Endodermal cell (in vitro differentiated cells): Measurements from ENCODE around the gene IDS. TPM values are rescaled to one million over a fixed set of nuclear protein-coding genes. Genes with fewer than 3 reads are reported as not detected.
"Not testable (repeated sequence)": the region's sequence is repeated elsewhere in the genome, so short reads cannot be mapped to it uniquely, and the experiment has no call there.

Experiments
- DNase-seq: peaks from one replicate; pipeline ENCODE4 v3.0.0-alpha.2; 2017
- H3K27ac ChIP-seq: 2 replicates; pipeline ENCODE4 v1.5.1; 2013; ENCODE audit warnings: mild to moderate bottlenecking, low read depth, low read length, moderate library complexity
- H3K27me3 ChIP-seq: 2 replicates; pipeline ENCODE4 v1.6.1; 2013; ENCODE audit warnings: mild to moderate bottlenecking, low read length, moderate library complexity; ENCODE audit not compliant: insufficient read depth, control insufficient read depth, poor library complexity, severe bottlenecking
- H3K36me3 ChIP-seq: 2 replicates; pipeline ENCODE4 v1.7.0; 2013; ENCODE audit warnings: mild to moderate bottlenecking, low read length, moderate library complexity; ENCODE audit not compliant: control insufficient read depth, insufficient read depth
- H3K4me1 ChIP-seq: one replicate; pipeline ENCODE4 v1.7.0; 2013; ENCODE audit warnings: low read length; ENCODE audit not compliant: control insufficient read depth, insufficient read depth
- H3K4me3 ChIP-seq: 2 replicates; pipeline ENCODE4 v1.5.1; 2013; ENCODE audit warnings: mild to moderate bottlenecking, low read length, moderate library complexity
- H3K9ac ChIP-seq: 2 replicates; pipeline ENCODE4 v1.6.1; 2013; ENCODE audit warnings: mild to moderate bottlenecking, low read length, moderate library complexity; ENCODE audit not compliant: poor library complexity, severe bottlenecking; ENCODE audit errors: extremely low read depth
- H3K9me3 ChIP-seq: 2 replicates; pipeline ENCODE4 v1.6.1; 2013; ENCODE audit warnings: mild to moderate bottlenecking, low read length, moderate library complexity; ENCODE audit not compliant: control insufficient read depth
- H3K27ac Mint-ChIP-seq: 2 replicates; pipeline ENCODE4 v1.8.0; 2020; ENCODE audit warnings: mixed read lengths
- H3K27me3 Mint-ChIP-seq: 2 replicates; pipeline ENCODE4 v1.8.0; 2021; ENCODE audit warnings: mild to moderate bottlenecking, mixed read lengths; ENCODE audit not compliant: insufficient read depth
- H3K36me3 Mint-ChIP-seq: 2 replicates; pipeline ENCODE4 v1.8.0; 2020; ENCODE audit warnings: low read depth, mixed read lengths
- H3K4me1 Mint-ChIP-seq: 2 replicates; pipeline ENCODE4 v1.8.0; 2020; ENCODE audit warnings: mixed read lengths
- H3K4me3 Mint-ChIP-seq: 2 replicates; pipeline ENCODE4 v1.8.0; 2020; ENCODE audit warnings: mild to moderate bottlenecking, moderate library complexity, mixed read lengths
- H3K9me3 Mint-ChIP-seq: 2 replicates; pipeline ENCODE4 v1.8.0; 2020; ENCODE audit warnings: mild to moderate bottlenecking, mixed read lengths
- CTCF ChIP-seq: fragments of 200-600 bp; sonication (generic); conservative IDR thresholded peaks from 2 replicates; pipeline ENCODE4 v1.5.0; 2021; ENCODE audit warnings: antibody characterized with exemption, mild to moderate bottlenecking
- WGBS, 2 experiments: methylation state at CpG; one replicate each; pipeline versions ENCODE4 v1.1.5 to v1.1.7; 2013; ENCODE audit warnings: missing lambda C conversion rate in 2 of 2, mixed read lengths in 1 of 2; ENCODE audit not compliant: insufficient coverage in 1 of 2, insufficient read length in 1 of 2; 5-methylcytosine and 5-hydroxymethylcytosine counted together
- total RNA-seq, 2 donors: library from RNA; stranded (reverse); fragmentation: NEBNext Ultra II Directional in 1 of 2; extraction: Animal tissue kit (Norgen Biotek cat#: 25700) in 1 of 2; gene quantifications; 2 replicates in 1 of 2; 3 replicates in 1 of 2; pipeline ENCODE4 v1.2.1, GENCODE V29; 2021

The IDS gene
- total RNA-seq, 2 donors from 2014 or later, result 28.2 to 43.9 TPM

DNA sequence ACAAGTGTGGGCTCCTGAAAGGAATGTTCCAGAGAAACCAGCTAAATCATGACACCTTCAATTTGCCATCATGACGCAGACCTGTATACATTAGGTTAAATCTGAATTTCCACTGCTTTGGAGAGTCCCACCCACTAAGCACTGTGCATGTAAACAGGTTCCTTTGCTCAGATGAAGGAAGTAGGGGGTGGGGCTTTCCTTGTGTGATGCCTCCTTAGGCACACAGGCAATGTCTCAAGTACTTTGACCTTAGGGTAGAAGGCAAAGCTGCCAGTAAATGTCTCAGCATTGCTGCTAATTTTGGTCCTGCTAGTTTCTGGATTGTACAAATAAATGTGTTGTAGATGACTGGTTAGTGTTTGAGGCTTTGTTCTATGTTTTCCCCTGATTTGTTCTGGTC lies 41.9 kb upstream of the IDS start:
- H3K4me1 Mint-ChIP-seq, H3K27me3 ChIP-seq, H3K27me3 Mint-ChIP-seq, H3K27ac Mint-ChIP-seq, H3K9ac ChIP-seq, H3K9me3 Mint-ChIP-seq, H3K4me3 ChIP-seq, H3K27ac ChIP-seq, H3K36me3 ChIP-seq, H3K36me3 Mint-ChIP-seq, DNase-seq, H3K4me3 Mint-ChIP-seq, H3K4me1 ChIP-seq, H3K9me3 ChIP-seq: not testable (repeated sequence)
- 71% methylated on average over 1 of the region's 1 CpG; no CpG with 5 or more reads in 1 of the 2 experiments for WGBS, 2 experiments

GRCh38 chrX:149545545-149546543 lies 40.7 kb upstream of the IDS start:
- not testable (repeated sequence) for H3K36me3 ChIP-seq, H3K4me3 ChIP-seq, H3K36me3 Mint-ChIP-seq, H3K4me1 Mint-ChIP-seq, H3K4me3 Mint-ChIP-seq, H3K4me1 ChIP-seq, H3K27ac Mint-ChIP-seq, H3K9me3 ChIP-seq, H3K27me3 ChIP-seq, H3K27ac ChIP-seq, H3K27me3 Mint-ChIP-seq, H3K9ac ChIP-seq
- peaks cover 11% of the 10 kb centered on the region for H3K9me3 Mint-ChIP-seq
- peak; percentile 81 for DNase-seq
- 68% methylated on average over 11 of the region's 29 CpGs; no CpG with 5 or more reads in 1 of the 2 experiments for WGBS, 2 experiments
- peak; percentile 63 for TF ChIP-seq CTCF

- Histone ChIP-seq H3K4me3 (peak overlapping the region; percentile 87), H3K36me3 (no peaks in the 10 kb centered on the region), H3K9me3 (no peaks in the 10 kb centered on the region), H3K27ac (no peak overlapping the region), H3K9ac (peak overlapping the region; percentile 63), H3K4me1 (no peaks in the 10 kb centered on the region), H3K27me3 (no peaks in the 10 kb centered on the region)
- peak overlapping the region; percentile 90 for H3K27ac Mint-ChIP-seq
- no peaks in the 10 kb centered on the region for H3K27me3 Mint-ChIP-seq
- H3K4me3 Mint-ChIP-seq, result peak overlapping the region; percentile 81
- H3K9me3 Mint-ChIP-seq, result peaks cover 18% of the 10 kb centered on the region
- H3K4me1 Mint-ChIP-seq, result peaks cover 2% of the 10 kb centered on the region
- TF ChIP-seq CTCF, result no peak
- WGBS, 2 experiments, result 19% methylated on average over 13 of the region's 13 CpGs; no CpG with 5 or more reads in 1 of the 2 experiments
- peak; percentile 63 for DNase-seq
- peaks cover 2% of the 10 kb centered on the region for H3K36me3 Mint-ChIP-seq
Measured at GRCh38 chrX:149541521-149542047, 36.5 kb upstream of the IDS start.
